LNCaP clone FGC (cell line): ENCODE data around the gene AGFG2.
A peak's percentile ranks its signal among the peaks of the same experiment; 100 is the strongest.

Experiments
- DNase-seq: peaks from one replicate; pipeline ENCODE4 v3.0.0-alpha.2; 2011; ENCODE audit warnings: low read depth
- H3K4me3 ChIP-seq: 2 replicates; pipeline ENCODE4 v1.5.1; 2011; ENCODE audit warnings: mild to moderate bottlenecking, low read depth, low read length, control low read depth
- TF ChIP-seq, protein P1 (sequence below): IDR thresholded peaks from 2 replicates; pipeline ENCODE4 v1.5.1; 2012; ENCODE audit warnings: mild to moderate bottlenecking; ENCODE audit not compliant: control insufficient read depth, insufficient read depth; ENCODE audit errors: extremely low read depth

Gene AGFG2

DNA sequence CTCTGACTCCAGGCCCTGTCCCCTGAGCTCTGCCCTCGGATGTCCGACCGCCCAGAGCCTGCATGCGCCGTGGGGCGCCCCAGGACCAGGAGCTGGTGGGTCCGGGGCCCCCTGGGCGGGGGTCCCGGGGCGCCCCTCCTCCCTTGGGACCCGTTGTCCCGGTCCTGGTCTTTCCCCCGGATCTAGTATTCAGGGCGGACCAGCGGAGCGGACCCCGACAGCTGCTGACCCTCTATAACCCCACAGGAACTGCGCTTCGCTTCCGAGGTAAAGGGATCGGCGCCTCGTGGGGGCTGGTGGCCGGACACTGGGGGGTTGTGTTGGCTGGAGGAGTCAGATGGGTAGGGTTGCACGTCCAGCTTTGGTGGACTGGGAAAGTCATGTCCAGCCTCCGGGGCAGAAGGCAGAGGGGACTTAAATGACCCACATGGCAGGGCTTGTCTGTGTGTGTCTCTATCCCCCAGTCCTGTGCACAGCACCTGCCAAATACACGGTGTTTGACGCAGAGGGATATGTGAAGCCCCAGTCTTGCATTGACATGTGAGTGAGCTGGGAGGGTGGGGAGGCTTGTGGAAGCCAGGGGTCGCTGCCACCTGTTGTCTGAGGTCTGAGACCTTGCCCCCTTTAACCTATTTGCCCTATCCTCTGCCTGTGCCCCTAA is 73.9 kb downstream of the AGFG2 start:
- TF ChIP-seq, protein P1, sequence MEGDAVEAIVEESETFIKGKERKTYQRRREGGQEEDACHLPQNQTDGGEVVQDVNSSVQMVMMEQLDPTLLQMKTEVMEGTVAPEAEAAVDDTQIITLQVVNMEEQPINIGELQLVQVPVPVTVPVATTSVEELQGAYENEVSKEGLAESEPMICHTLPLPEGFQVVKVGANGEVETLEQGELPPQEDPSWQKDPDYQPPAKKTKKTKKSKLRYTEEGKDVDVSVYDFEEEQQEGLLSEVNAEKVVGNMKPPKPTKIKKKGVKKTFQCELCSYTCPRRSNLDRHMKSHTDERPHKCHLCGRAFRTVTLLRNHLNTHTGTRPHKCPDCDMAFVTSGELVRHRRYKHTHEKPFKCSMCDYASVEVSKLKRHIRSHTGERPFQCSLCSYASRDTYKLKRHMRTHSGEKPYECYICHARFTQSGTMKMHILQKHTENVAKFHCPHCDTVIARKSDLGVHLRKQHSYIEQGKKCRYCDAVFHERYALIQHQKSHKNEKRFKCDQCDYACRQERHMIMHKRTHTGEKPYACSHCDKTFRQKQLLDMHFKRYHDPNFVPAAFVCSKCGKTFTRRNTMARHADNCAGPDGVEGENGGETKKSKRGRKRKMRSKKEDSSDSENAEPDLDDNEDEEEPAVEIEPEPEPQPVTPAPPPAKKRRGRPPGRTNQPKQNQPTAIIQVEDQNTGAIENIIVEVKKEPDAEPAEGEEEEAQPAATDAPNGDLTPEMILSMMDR = no peak
- no peak for DNase-seq
- H3K4me3 ChIP-seq = peak overlapping the region; percentile 89

DNA sequence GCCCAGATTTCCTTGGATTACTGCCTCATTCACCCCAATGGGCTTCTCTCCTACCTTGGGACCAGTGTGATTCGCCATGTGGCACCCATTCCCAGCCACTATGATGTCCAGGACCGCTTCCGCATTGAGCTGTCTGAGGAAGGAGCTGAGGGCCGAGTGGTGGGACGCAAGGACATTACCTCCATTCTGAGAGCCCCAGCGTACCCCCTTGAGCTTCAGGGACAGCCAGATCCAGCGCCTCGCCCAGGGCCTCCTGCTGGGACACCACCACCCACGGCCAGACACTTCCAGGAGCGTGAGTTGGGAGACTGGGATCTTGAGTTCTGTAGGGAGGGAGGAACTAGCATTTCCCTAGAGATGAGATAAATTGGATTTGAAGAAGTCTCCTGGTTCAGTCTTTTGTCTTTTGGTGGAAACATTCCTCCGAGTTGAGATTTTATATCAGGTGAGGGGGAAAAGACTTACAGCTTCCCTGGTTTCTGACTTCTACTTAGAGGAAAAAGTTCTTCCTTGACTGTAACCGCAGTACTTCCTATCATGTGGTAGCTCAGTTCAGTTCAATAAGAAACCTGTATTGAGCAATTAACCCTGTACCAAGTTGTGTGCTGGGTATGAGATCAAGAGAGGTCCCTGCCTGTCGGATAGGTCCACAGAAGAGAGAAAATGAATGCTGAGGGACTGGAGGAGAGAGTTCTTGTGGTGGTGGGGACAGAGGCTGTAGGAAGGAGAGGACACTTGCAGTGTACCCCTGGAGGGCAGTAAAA is 74.6 kb downstream of the AGFG2 start:
- no peak for DNase-seq
- TF ChIP-seq, protein P1 = no peak
- peak overlapping the region; percentile 89 for H3K4me3 ChIP-seq

DNA sequence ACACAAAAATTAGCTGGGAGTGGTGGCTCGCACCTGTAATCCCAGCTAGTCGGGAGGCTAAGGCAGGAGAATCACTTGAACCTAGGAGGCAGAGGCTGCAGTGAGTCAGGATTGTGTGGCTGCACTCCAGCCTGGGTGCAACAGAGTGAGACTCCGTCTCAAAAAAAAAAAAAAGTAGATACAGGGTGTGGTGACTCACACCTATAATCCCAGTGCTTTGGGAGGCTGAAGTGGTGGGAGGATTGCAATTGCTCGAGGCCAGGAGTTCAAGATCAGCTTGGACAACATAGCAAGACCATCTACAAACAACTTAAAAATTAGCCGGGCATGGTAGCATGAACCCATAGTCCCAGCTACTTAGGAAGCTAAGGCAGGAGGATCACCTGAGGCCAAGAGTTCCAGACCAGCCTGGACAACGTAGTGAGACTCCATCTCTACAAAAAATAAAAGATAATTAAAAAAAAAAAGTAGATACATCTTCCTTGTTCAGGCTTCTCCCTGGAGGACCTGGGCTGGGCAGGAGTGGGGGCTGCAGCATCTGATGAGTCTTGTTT is 75.4 kb downstream of the AGFG2 start:
- TF ChIP-seq, protein P1 = no peak
- no peak for DNase-seq
- H3K4me3 ChIP-seq = no peak overlapping the region
